Spleen (tissue), 11 donors: ENCODE measurements around the gene NECTIN1. TPM values are rescaled to one million over a fixed set of nuclear protein-coding genes. Genes with fewer than 3 reads are reported as not detected.
A peak's percentile ranks its signal among the peaks of the same experiment; 100 is the strongest.

Experiments
- DNase-seq: peaks from one replicate; pipeline ENCODE4 v3.0.0-alpha.2; 2020
- H3K27ac ChIP-seq, 8 donors: fragments of 200-600 bp; sonication (generic) in 7 of 8; 1 replicate in 4 of 8; 2 replicates in 4 of 8; pipeline versions ENCODE4 v1.5.0 to v1.8.0; 2016 to 2021; ENCODE audit warnings: inconsistent platforms in 4 of 8, mild to moderate bottlenecking in 4 of 8, moderate library complexity in 1 of 8
- H3K27me3 ChIP-seq, 7 donors: fragments of 200-600 bp; sonication (generic) in 6 of 7; replicated peaks in 1 of 7; 1 replicate in 4 of 7; 2 replicates in 3 of 7; pipeline versions ENCODE4 v1.5.0 to v1.8.0; 2016 to 2021; ENCODE audit warnings: inconsistent platforms in 3 of 7, mild to moderate bottlenecking in 1 of 7
- H3K36me3 ChIP-seq, 6 donors: fragments of 200-600 bp; sonication (generic) in 5 of 6; 1 replicate in 4 of 6; 2 replicates in 2 of 6; pipeline versions ENCODE4 v1.5.0 to v1.8.0; 2016 to 2021; ENCODE audit warnings: inconsistent platforms in 2 of 6
- H3K4me1 ChIP-seq, 6 donors: fragments of 200-600 bp; sonication (generic) in 5 of 6; 1 replicate in 3 of 6; 2 replicates in 3 of 6; pipeline versions ENCODE4 v1.5.0 to v1.8.0; 2016 to 2021; ENCODE audit warnings: inconsistent platforms in 3 of 6
- H3K4me3 ChIP-seq, 8 donors: fragments of 200-600 bp; sonication (generic) in 7 of 8; 1 replicate in 4 of 8; 2 replicates in 4 of 8; pipeline versions ENCODE4 v1.5.0 to v1.8.0; 2016 to 2021; ENCODE audit warnings: inconsistent platforms in 4 of 8, mild to moderate bottlenecking in 4 of 8, moderate library complexity in 2 of 8
- H3K9me3 ChIP-seq, 8 donors: fragments of 200-600 bp; sonication (generic) in 7 of 8; 1 replicate in 4 of 8; 2 replicates in 4 of 8; pipeline versions ENCODE4 v1.5.0 to v1.8.0; 2016 to 2021; ENCODE audit warnings: inconsistent platforms in 4 of 8
- CTCF ChIP-seq, 11 experiments: fragments of 200-600 bp in 7 of 11; fragments of 450-650 bp in 4 of 11; sonication (generic) in 4 of 11; IDR thresholded peaks in 8 of 11; conservative IDR thresholded peaks in 3 of 11; 1 replicate in 7 of 11; 2 replicates in 4 of 11; pipeline versions ENCODE4 v1.4.0 to v1.8.0; 2016 to 2021; ENCODE audit warnings: antibody characterized with exemption in 11 of 11, inconsistent platforms in 4 of 11, mild to moderate bottlenecking in 1 of 11
- POLR2A ChIP-seq, 3 donors: fragments of 450-650 bp; IDR thresholded peaks; one replicate each; pipeline ENCODE4 v1.5.1; 2017; ENCODE audit warnings: antibody characterized with exemption in 3 of 3, mild to moderate bottlenecking in 1 of 3
- POLR2AphosphoS5 ChIP-seq, 3 donors: sonication (generic); formaldehyde crosslinking; IDR thresholded peaks; one replicate each; pipeline ENCODE4 v1.5.1; 2017; ENCODE audit warnings: antibody characterized with exemption in 3 of 3
- WGBS, 5 donors: extraction: QIAGEN DNeasy Blood & Tissue Kit in 3 of 5; methylation state at CpG; one replicate each; pipeline versions ENCODE4 v1.1.5 to v1.1.7; 2013 to 2018; 5-methylcytosine and 5-hydroxymethylcytosine counted together
- intact Hi-C: fragments of 100-400 bp; cut with DNase I; formaldehyde crosslinking; loops from one replicate; pipeline ENCODE4 v1.15.0; 2023; ENCODE audit warnings: low total_unique reads
- polyA plus RNA-seq, 3 donors: library from polyadenylated mRNA; stranded (reverse); fragments of 200-250 nt; gene quantifications; one replicate each; pipeline ENCODE4 v1.2.1, GENCODE V29; 2013
- total RNA-seq, 7 donors: library from RNA; depleted of rRNA in 3 of 7; stranded (reverse); fragments of >200 nt in 3 of 7; fragmentation: NEBNext Ultra II Directional in 4 of 7; extraction: Animal tissue kit (Norgen Biotek cat#: 25700) in 4 of 7; gene quantifications; one replicate each; pipeline versions ENCODE4 v1.1.0 to v1.2.1, GENCODE V29; 2016 to 2021
- donor health status: healthy with polysubstance abuse.
- donor health status: DM: no; HTN: no; CAD: no; lungs with moderate emphysema.
- donor health status: DM: no; HTN: no; CAD: no.
- donor health status: Bipolar disorder and iron deficiency.
- donor health status: healthy.
- donor health status: DM: no; HTN: no; CAD: no.
- donor health status: DM: yes; HTN: yes; CAD: no.

NECTIN1 gene
- total and polyA plus RNA-seq, 10 donors: 0.67 to 16.2 (median 5.8) TPM

GRCh38 chr11:119684361-119685110 is 44.5 kb downstream of the NECTIN1 start:
- intact Hi-C loops: no loop called here

GRCh38 chr11:119683783-119684182 is 45.2 kb downstream of the NECTIN1 start:
- Histone ChIP-seq H3K4me3 (no peak overlapping the region), H3K27me3 (no peaks in the 10 kb centered on the region), H3K27ac (peak overlapping the region in 4 of 8 donors; percentile 2 to 52 (median 24)), H3K4me1 (peaks cover 0 to 80% (median 32%) of the 10 kb centered on the region in 6 donors), H3K36me3 (no peaks in the 10 kb centered on the region), H3K9me3 (no peaks in the 10 kb centered on the region)
- TF ChIP-seq POLR2A (IDR thresholded peaks at IDR 0.05) (no peak), CTCF (IDR thresholded peaks at IDR 0.05 in 8 of 11, conservative IDR thresholded peaks at IDR 0.05 in 3 of 11) (no peak), POLR2AphosphoS5 (IDR thresholded peaks at IDR 0.05) (no peak)
- no peak for DNase-seq
- WGBS, 5 donors: 53 to 57% (median 55%) methylated on average over 6 to 9 of the region's 9 CpGs
- intact Hi-C loops: no loop called here

More at GRCh38 chr11:119684361-119685110, 44.5 kb downstream of the NECTIN1 start:
- Histone ChIP-seq H3K27me3 (no peaks in the 10 kb centered on the region), H3K9me3 (no peaks in the 10 kb centered on the region), H3K4me1 (peaks cover 0 to 88% (median 32%) of the 10 kb centered on the region in 6 donors), H3K27ac (peak overlapping the region in 5 of 8 donors; percentile 2 to 52 (median 28)), H3K36me3 (no peaks in the 10 kb centered on the region), H3K4me3 (no peak overlapping the region)
- TF ChIP-seq CTCF (IDR thresholded peaks at IDR 0.05 in 8 of 11, conservative IDR thresholded peaks at IDR 0.05 in 3 of 11) (no peak), POLR2A (IDR thresholded peaks at IDR 0.05) (no peak), POLR2AphosphoS5 (IDR thresholded peaks at IDR 0.05) (no peak)
- WGBS, 5 donors: 35 to 53% (median 48%) methylated on average over 10 to 15 of the region's 15 CpGs
- DNase-seq: no peak

- Histone ChIP-seq H3K4me3 (no peak overlapping the region), H3K27me3 (no peaks in the 10 kb centered on the region), H3K36me3 (peaks cover 0 to 20% (median 3%) of the 10 kb centered on the region in 6 donors), H3K9me3 (peaks cover 0 to 14% (median 3%) of the 10 kb centered on the region in 8 donors), H3K27ac (peak overlapping the region in 5 of 8 donors; percentile 5 to 63 (median 48)), H3K4me1 (peaks cover 0 to 62% (median 32%) of the 10 kb centered on the region in 6 donors)
- intact Hi-C loops: no loop called here
- no peak for DNase-seq
- TF ChIP-seq POLR2AphosphoS5 (IDR thresholded peaks at IDR 0.05): no peak
- TF ChIP-seq POLR2A (IDR thresholded peaks at IDR 0.05): no peak
- TF ChIP-seq CTCF (IDR thresholded peaks at IDR 0.05 in 8 of 11, conservative IDR thresholded peaks at IDR 0.05 in 3 of 11): no peak
- 43 to 71% (median 50%) methylated on average over 5 to 8 of the region's 8 CpGs for WGBS, 5 donors
Measured at GRCh38 chr11:119681361-119681910, 47.6 kb downstream of the NECTIN1 start.
